Lower lobe of right lung (tissue), 2 donors: ENCODE data around the gene TAAR9. TPM values are rescaled to one million over a fixed set of nuclear protein-coding genes. Genes with fewer than 3 reads are reported as not detected.
A peak's percentile ranks its signal among the peaks of the same experiment; 100 is the strongest.

Source experiments
- ATAC-seq, 2 donors: fragments of 200-7000 bp; cut with Tn5 transposase; one replicate each; pipeline ENCODE4 v1.9.1; 2020 to 2022; ENCODE audit warnings: mild to moderate bottlenecking in 2 of 2, moderate library complexity in 2 of 2
- DNase-seq: peaks from one replicate; pipeline ENCODE4 v3.0.0-alpha.2; 2020
- H3K27ac ChIP-seq: fragments of 200-600 bp; one replicate; pipeline ENCODE4 v1.8.0; 2022
- H3K27me3 ChIP-seq: fragments of 200-600 bp; one replicate; pipeline ENCODE4 v1.8.0; 2022; ENCODE audit warnings: low read depth
- H3K36me3 ChIP-seq: fragments of 200-600 bp; one replicate; pipeline ENCODE4 v1.8.0; 2022; ENCODE audit warnings: mild to moderate bottlenecking
- H3K4me1 ChIP-seq: fragments of 200-600 bp; one replicate; pipeline ENCODE4 v1.8.0; 2022
- H3K4me3 ChIP-seq: fragments of 200-600 bp; one replicate; pipeline ENCODE4 v1.8.0; 2022; ENCODE audit warnings: mild to moderate bottlenecking
- H3K9me3 ChIP-seq: fragments of 200-600 bp; one replicate; pipeline ENCODE4 v1.8.0; 2022
- CTCF ChIP-seq: fragments of 200-600 bp; IDR thresholded peaks from one replicate; pipeline ENCODE4 v1.8.0; 2022; ENCODE audit warnings: antibody characterized with exemption, mild to moderate bottlenecking
- intact Hi-C: fragments of 100-400 bp; cut with DNase I; formaldehyde crosslinking; loops from one replicate; pipeline ENCODE4 v1.11.0; 2022
- long read RNA-seq: library from polyadenylated mRNA; unstranded; transcript quantifications from one replicate; pipeline ENCODE4 v2.0.0, GENCODE V29; 2021
- total RNA-seq: library from RNA; stranded (reverse); fragmentation: NEBNext Ultra II Directional; extraction: Animal tissue kit (Norgen Biotek cat#: 25700); gene quantifications from one replicate; pipeline ENCODE4 v1.2.1, GENCODE V29; 2021
- donor health status: DM: no; HTN: yes; CAD: no; lungs with severe emphysema.

The TAAR9 gene
- not detected for total RNA-seq
- long read RNA-seq, result 0 reads

- Histone ChIP-seq H3K4me3 (no peak within 1 kb of the TSS), H3K36me3 (no peaks in the 10 kb centered on the region), H3K4me1 (no peaks in the 10 kb centered on the region), H3K9me3 (no peaks in the 10 kb centered on the region), H3K27me3 (no peaks in the 10 kb centered on the region), H3K27ac (no peak within 1 kb of the TSS)
- intact Hi-C loops, result no loop called here
- TF ChIP-seq CTCF, result no peak
- DNase-seq, result no peak
- ATAC-seq, result no peak
Observed at GRCh38 chr6:132537977-132538376, at the start of gene TAAR9. Gene TAAR9 (plus strand): TSS chr6:132538277. CDS start chr6:132538290, 13 bp downstream.

DNA sequence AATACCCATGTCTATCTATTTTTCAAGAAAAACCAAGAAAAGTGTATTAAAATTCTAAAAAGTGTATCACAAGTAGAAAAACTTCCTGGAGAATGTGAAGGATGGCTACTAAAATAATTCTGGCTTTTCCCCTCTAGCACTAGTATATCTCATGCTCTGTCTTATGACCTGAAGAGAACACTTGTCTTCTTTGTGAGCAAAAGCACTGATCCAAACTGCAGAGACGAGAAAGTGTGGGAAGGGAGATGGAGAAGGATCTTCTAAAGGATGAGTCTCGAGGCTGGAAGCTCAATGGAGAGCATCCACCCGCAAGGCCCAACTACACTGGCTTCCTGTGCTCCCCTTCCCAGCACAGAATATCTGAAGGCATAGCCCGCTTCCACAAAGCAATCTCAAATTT lies 48.7 kb upstream of the TAAR9 start:
- TF ChIP-seq CTCF, result no peak
- ATAC-seq, result no peak
- no peaks in the 10 kb centered on the region for H3K9me3 ChIP-seq
- DNase-seq, result no peak
- peaks cover 36% of the 10 kb centered on the region for H3K4me1 ChIP-seq
- H3K36me3 ChIP-seq, result no peaks in the 10 kb centered on the region
- no peaks in the 10 kb centered on the region for H3K27me3 ChIP-seq
- no peak overlapping the region for H3K27ac ChIP-seq
- H3K4me3 ChIP-seq, result no peak overlapping the region
- intact Hi-C loops, result loop anchor here (10.0 kb wide), 1 partner anchor 205 kb away; no protein-coding TSS in a partner anchor

GRCh38 chr6:132490024-132490423 lies 48.1 kb upstream of the TAAR9 start:
- no peaks in the 10 kb centered on the region for H3K27me3 ChIP-seq
- H3K4me1 ChIP-seq, result peaks cover 36% of the 10 kb centered on the region
- H3K4me3 ChIP-seq, result no peak overlapping the region
- intact Hi-C loops, result no loop called here
- peak overlapping the region; percentile 42 for H3K27ac ChIP-seq
- DNase-seq (no peak), ATAC-seq (peak; percentile 37 to 61)
- no peaks in the 10 kb centered on the region for H3K36me3 ChIP-seq
- TF ChIP-seq CTCF, result no peak
- H3K9me3 ChIP-seq, result no peaks in the 10 kb centered on the region

DNA sequence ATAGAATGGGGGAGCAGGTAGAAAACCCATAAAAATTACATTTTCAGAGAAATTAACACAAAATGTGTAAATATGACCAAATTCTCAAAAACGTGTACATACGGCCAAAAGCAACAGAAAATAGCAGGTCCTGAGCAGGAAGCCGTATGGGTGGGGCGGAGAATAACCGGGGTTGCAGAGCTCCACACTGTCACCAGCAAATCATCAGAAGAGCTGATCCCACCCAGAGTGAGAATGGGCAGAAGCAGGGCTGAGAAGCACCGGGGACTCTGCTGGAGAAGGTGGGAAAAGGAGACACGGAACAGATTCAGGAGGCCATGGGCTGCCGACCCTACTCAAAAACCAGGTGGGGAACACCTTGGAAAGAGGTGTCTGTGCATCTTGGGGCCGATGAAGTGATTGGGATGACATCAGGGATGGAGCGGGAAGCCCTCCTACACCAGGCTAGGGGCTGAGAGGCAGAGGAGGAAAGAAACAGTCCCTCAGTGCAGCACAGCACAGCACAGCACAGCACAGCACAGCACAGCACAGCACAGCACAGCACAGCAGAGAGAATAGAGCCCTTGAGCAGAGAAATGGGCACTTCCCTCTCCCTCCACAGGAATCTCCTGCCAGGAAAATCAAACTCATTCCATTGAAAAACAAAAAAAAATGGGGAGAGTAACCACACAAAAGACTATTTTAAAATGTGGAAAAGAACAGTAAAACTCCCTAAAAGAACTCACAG lies 47.4 kb upstream of the TAAR9 start:
- peak; percentile 37 to 49 for ATAC-seq
- peak overlapping the region; percentile 42 for H3K27ac ChIP-seq
- intact Hi-C loops, result no loop called here

DNA sequence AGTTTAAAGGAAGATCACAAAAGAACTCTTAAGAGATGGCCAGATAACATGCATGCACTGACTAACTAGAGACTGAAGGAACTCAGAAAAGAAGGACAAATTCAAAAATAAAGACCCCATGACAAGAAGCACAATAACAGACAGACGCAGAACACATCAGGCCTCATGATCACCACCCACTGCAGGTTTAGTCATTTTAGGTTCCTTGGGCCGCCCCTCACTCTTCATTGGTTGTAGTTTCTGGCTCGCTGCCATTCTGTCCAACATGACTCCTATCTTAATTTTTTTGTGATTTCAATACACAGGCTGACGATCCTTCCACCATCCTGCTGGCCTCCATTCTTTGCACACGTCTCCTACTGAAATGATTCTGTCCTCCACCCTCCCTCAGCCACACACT lies 46.8 kb upstream of the TAAR9 start:
- Histone ChIP-seq H3K27ac (no peak overlapping the region), H3K9me3 (no peaks in the 10 kb centered on the region), H3K4me1 (peaks cover 47% of the 10 kb centered on the region), H3K36me3 (no peaks in the 10 kb centered on the region), H3K4me3 (no peak overlapping the region), H3K27me3 (no peaks in the 10 kb centered on the region)
- DNase-seq (no peak), ATAC-seq (peak in 1 of 2 donors; percentile 28)
- intact Hi-C loops, result no loop called here
- no peak for TF ChIP-seq CTCF

More for the DNA sequence above, 47.4 kb upstream of the TAAR9 start:
- Histone ChIP-seq H3K9me3 (no peaks in the 10 kb centered on the region), H3K4me1 (peaks cover 42% of the 10 kb centered on the region), H3K36me3 (no peaks in the 10 kb centered on the region), H3K4me3 (no peak overlapping the region), H3K27me3 (no peaks in the 10 kb centered on the region)
- no peak for TF ChIP-seq CTCF
- no peak for DNase-seq
